ENCODE results near the gene SSTR3. TPM values are rescaled to one million over a fixed set of nuclear protein-coding genes. Genes with fewer than 3 reads are reported as not detected.

Gene SSTR3
- total and polyA plus RNA-seq, 2 experiments from 2014 or later: not detected

DNA sequence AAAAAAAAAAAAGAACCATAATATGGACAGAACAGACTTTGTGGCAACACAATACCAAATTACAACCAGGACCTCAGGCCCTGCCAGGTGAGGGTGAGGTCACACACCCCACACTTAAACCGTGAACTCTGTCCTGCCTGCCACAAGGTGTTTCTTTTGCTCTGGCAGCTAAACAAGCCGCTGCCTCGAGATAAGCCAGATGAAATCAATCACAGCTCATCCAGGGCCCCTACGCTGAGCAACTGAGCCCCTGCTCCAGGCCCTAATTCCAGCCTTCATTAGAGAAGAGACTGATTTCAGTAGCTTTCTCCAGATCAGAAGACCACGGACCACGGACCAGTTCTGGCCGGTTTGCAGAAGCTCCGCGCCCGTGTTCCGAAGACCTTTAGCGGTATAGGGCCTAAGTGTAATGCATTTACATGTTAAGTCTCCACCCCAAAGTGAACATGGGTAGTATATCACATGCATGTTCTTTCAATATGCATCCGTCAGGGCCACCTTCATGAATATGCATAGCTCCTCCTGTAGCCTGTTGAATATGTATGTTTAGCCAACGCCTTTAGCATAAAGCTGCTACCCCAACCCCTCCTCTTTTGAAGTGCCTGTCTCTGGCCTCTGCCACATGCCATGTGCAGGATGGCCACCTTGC is 46.6 kb upstream of the SSTR3 start:
- no peak overlapping the region for H3K27ac ChIP-seq
- no peaks in the 10 kb centered on the region for H3K36me3 ChIP-seq (ENCODE audit: low read depth)
- WGBS, 2 experiments (ENCODE audit: low coverage in 1 of 2, low lambda C conversion rate in 2 of 2, missing lambda C conversion rate in 2 of 2): 63 to 68% methylated on average over 14 of the region's 14 CpGs
- no peak overlapping the region for H3K4me3 ChIP-seq
- H3K4me2 ChIP-seq (ENCODE audit: unreplicated experiment): peak overlapping the region; percentile 75
- in situ Hi-C loops (cut with MboI): no loop called here
- TF ChIP-seq EZH2 (IDR thresholded peaks at IDR 0.05; ENCODE audit: insufficient read depth, poor library complexity, severe bottlenecking) (no peak), EZH2phosphoT487 (IDR thresholded peaks at IDR 0.05; ENCODE audit: insufficient read depth, low read depth) (no peak)
- no peak for DNase-seq
- no peaks in the 10 kb centered on the region for H4K20me1 ChIP-seq (ENCODE audit: insufficient read depth)
- H3K9me3 ChIP-seq (ENCODE audit: low read depth): no peaks in the 10 kb centered on the region
- H3F3A ChIP-seq (ENCODE audit: insufficient read depth): no peaks in the 10 kb centered on the region
- H3K27me3 ChIP-seq (replicated peaks; ENCODE audit: insufficient read depth): no peaks in the 10 kb centered on the region; the same call in 1 of the 2 replicates
- H3K9ac ChIP-seq: no peak overlapping the region
- no peak overlapping the region for H2AFZ ChIP-seq
- H3K79me2 ChIP-seq (ENCODE audit: insufficient read depth): no peaks in the 10 kb centered on the region
- H3K4me1 ChIP-seq (ENCODE audit: insufficient read depth): peaks cover 13% of the 10 kb centered on the region
- H3K9me2 ChIP-seq (ENCODE audit: insufficient read depth): no peaks in the 10 kb centered on the region

DNA sequence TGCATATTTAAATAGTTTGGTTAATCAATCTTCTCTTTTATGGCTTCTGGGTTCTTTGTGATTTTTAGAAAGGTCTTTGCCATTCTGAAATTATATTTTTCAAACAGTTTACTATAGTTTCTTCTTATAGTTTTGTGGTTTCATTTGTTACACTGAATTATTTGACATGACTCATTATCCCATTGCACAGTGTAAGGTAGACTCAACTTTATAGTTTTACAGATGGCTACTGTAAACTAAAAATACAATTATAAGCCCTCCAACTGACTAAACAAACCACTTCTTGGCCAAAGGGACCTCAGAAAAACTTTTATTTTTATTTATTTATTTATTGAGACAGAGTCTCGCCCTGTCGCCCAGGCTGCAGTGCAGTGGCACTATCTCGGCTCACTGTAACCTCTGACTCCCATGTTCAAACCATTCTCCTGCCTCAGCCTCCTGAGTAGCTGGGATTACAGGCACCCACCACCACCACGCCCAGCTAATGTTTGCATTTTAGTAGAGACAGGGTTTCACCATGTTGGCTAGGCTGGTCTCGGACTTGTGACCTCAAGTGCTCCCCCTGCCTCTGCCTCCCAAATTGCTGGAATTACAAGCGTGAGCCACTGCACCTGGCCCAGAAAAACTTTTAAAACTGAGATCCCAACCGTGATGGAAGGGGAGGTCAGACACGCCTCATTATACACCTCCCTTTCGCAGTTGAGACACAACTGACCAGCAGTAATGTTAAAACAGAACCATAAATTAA is 45.9 kb upstream of the SSTR3 start:
- H2AFZ ChIP-seq: no peak overlapping the region
- peaks cover 13% of the 10 kb centered on the region for H3K4me1 ChIP-seq (ENCODE audit: insufficient read depth)
- no peaks in the 10 kb centered on the region for H3K9me2 ChIP-seq (ENCODE audit: insufficient read depth)
- H4K20me1 ChIP-seq (ENCODE audit: insufficient read depth): no peaks in the 10 kb centered on the region
- no peak overlapping the region for H3K27ac ChIP-seq
- no peak overlapping the region for H3K4me2 ChIP-seq (ENCODE audit: unreplicated experiment)
- H3K27me3 ChIP-seq (replicated peaks; ENCODE audit: insufficient read depth): no peaks in the 10 kb centered on the region; the same call in 1 of the 2 replicates
- in situ Hi-C loops (cut with MboI): no loop called here
- 70% methylated on average over 9 of the region's 9 CpGs for WGBS, 2 experiments (ENCODE audit: low coverage in 1 of 2, low lambda C conversion rate in 2 of 2, missing lambda C conversion rate in 2 of 2)
- H3K4me3 ChIP-seq: no peak overlapping the region
- no peak overlapping the region for H3K9ac ChIP-seq
- no peak for DNase-seq
- H3K36me3 ChIP-seq (ENCODE audit: low read depth): no peaks in the 10 kb centered on the region
- H3F3A ChIP-seq (ENCODE audit: insufficient read depth): 0 out of 2 replicates have a peak, but pooled peaks cover 2% of the 10 kb centered on the region
- TF ChIP-seq EZH2phosphoT487 (IDR thresholded peaks at IDR 0.05; ENCODE audit: insufficient read depth, low read depth) (no peak), EZH2 (IDR thresholded peaks at IDR 0.05; ENCODE audit: insufficient read depth, poor library complexity, severe bottlenecking) (no peak)
- H3K79me2 ChIP-seq (ENCODE audit: insufficient read depth): no peaks in the 10 kb centered on the region
- no peaks in the 10 kb centered on the region for H3K9me3 ChIP-seq (ENCODE audit: low read depth)

DNA sequence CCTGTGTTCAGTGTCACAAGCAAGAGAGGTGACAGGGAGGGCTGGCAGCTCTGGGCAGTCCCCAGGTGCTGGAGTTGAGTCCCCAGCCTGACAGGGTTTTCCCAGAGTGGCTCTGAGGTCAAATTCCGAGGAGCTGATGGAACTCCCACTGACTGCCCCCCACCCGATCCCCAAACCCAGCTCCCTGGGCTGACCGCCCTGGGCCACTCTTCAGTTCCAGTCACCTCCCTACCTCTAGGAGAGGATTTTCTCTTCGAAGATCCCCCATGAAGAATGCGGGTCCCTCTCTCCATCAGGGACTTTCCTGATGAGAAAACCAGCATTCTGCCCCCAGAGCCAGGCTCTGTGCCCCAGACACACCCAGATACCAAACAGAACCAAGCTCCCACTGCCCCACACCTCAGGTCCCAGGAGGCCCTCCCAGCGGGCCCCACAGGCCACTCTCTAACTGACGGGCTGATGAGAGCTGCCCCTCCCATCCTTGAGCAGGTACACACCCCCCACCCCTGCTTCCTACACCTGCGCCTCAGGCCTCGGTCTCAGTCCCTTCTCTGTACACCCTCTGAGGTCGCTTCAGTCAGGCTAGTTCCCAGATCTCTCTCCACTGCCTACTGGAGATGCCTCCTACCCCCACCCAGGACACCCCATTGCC is 43.9 kb upstream of the SSTR3 start:
- Histone ChIP-seq H4K20me1 (ENCODE audit: insufficient read depth) (no peaks in the 10 kb centered on the region), H3K27me3 (replicated peaks; ENCODE audit: insufficient read depth) (no peaks in the 10 kb centered on the region; the same call in 1 of the 2 replicates), H3K36me3 (ENCODE audit: low read depth) (no peaks in the 10 kb centered on the region), H3K4me1 (ENCODE audit: insufficient read depth) (peaks cover 13% of the 10 kb centered on the region), H3K79me2 (ENCODE audit: insufficient read depth) (no peaks in the 10 kb centered on the region), H3K27ac (no peak overlapping the region), H3K9me2 (ENCODE audit: insufficient read depth) (no peaks in the 10 kb centered on the region), H3K9me3 (ENCODE audit: low read depth) (no peaks in the 10 kb centered on the region), H3K4me2 (ENCODE audit: unreplicated experiment) (no peak overlapping the region), H3F3A (ENCODE audit: insufficient read depth) (0 out of 2 replicates have a peak, but pooled peaks cover 7% of the 10 kb centered on the region), H2AFZ (no peak overlapping the region), H3K9ac (no peak overlapping the region), H3K4me3 (no peak overlapping the region)
- TF ChIP-seq EZH2 (IDR thresholded peaks at IDR 0.05; ENCODE audit: insufficient read depth, poor library complexity, severe bottlenecking) (no peak), EZH2phosphoT487 (IDR thresholded peaks at IDR 0.05; ENCODE audit: insufficient read depth, low read depth) (no peak)
- no peak for DNase-seq
- WGBS, 2 experiments (ENCODE audit: low coverage in 1 of 2, low lambda C conversion rate in 2 of 2, missing lambda C conversion rate in 2 of 2): 51 to 52% methylated on average over 9 to 10 of the region's 10 CpGs
- in situ Hi-C loops (cut with MboI): no loop called here

DNA sequence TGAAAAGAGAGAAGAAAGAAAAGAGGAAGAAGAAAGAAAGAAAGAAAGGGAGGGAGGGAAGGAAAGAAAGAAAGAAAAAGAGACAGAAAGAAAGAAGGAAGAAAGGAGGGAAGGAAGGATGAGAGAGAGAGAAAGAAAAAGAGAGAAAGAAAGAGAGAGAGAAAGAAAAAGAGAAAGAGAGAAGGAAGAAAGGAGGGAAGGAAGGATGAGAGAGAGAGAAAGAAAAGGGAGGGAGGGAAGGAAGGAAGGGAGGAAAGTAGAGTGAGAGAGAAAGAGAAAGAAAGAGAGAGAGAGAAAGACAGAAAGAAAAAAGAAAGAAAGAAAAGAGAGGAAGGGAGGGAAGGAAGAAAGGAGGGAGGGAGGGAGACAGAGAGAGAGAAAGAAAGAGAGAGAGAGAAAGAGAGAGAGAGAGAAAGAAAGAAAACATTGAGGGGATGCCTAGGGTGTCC is 43.3 kb upstream of the SSTR3 start:
- no peaks in the 10 kb centered on the region for H3K9me2 ChIP-seq (ENCODE audit: insufficient read depth)
- H3K36me3 ChIP-seq (ENCODE audit: low read depth): no peaks in the 10 kb centered on the region
- TF ChIP-seq EZH2phosphoT487 (IDR thresholded peaks at IDR 0.05; ENCODE audit: insufficient read depth, low read depth) (no peak), EZH2 (IDR thresholded peaks at IDR 0.05; ENCODE audit: insufficient read depth, poor library complexity, severe bottlenecking) (no peak)
- no peak overlapping the region for H3K4me2 ChIP-seq (ENCODE audit: unreplicated experiment)
- 0 out of 2 replicates have a peak, but pooled peaks cover 7% of the 10 kb centered on the region for H3F3A ChIP-seq (ENCODE audit: insufficient read depth)
- no peaks in the 10 kb centered on the region; the same call in 1 of the 2 replicates for H3K27me3 ChIP-seq (replicated peaks; ENCODE audit: insufficient read depth)
- in situ Hi-C loops (cut with MboI): no loop called here
- no peaks in the 10 kb centered on the region for H3K79me2 ChIP-seq (ENCODE audit: insufficient read depth)
- H3K9ac ChIP-seq: no peak overlapping the region
- no peaks in the 10 kb centered on the region for H4K20me1 ChIP-seq (ENCODE audit: insufficient read depth)
- no peak for DNase-seq
- H3K27ac ChIP-seq: no peak overlapping the region
- no peaks in the 10 kb centered on the region for H3K9me3 ChIP-seq (ENCODE audit: low read depth)
- peaks cover 13% of the 10 kb centered on the region for H3K4me1 ChIP-seq (ENCODE audit: insufficient read depth)
- H2AFZ ChIP-seq: no peak overlapping the region
- H3K4me3 ChIP-seq: no peak overlapping the region

All from GM23248 (cell line).